ENCODE data around the gene RPTOR. TPM values are rescaled to one million over a fixed set of nuclear protein-coding genes. Genes with fewer than 3 reads are reported as not detected.

RPTOR gene
- total RNA-seq, 6 experiments from 2014 or later, result 34.4 to 39.2 (median 35.5) TPM

DNA sequence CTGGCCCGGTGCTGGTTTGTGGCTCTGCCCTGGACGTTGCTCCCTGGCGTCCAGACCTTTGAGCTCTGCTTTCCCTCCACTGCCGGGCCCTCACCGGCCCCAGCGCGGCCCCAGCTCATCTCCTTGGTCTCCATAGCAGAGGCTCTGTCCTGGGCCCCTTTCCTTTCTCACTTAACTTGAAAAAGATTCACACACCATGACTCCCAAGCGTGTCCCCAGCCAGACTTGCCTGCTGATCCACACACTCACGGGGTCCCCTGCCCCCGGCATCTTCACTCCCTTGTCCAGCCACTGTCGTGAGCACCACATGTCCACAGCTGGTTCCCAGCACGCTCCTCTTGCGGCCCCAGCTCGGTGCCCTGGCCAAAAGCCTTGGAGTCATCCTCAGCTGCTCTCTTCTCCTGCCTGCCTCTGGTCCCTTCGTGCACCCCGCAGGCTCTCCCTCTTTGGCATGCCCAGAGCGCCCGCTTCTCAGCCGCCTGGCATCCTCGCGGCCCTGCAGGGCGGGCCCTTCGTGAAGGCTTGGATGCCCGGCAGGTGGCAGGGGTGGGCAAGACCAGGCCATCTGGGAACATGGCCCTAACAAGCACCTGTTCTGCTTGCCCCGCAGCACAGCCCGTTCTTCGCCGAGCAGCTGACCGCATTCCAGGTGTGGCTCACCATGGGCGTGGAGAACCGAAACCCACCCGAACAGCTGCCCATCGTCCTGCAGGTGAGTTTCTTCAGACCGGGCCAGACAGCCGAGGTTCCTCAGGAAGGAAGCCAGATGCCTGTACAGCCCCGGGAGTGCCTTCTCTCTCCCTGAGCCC lies 301.4 kb downstream of the RPTOR start:
- no peaks in the 10 kb centered on the region for H3K9me3 Mint-ChIP-seq

DNA sequence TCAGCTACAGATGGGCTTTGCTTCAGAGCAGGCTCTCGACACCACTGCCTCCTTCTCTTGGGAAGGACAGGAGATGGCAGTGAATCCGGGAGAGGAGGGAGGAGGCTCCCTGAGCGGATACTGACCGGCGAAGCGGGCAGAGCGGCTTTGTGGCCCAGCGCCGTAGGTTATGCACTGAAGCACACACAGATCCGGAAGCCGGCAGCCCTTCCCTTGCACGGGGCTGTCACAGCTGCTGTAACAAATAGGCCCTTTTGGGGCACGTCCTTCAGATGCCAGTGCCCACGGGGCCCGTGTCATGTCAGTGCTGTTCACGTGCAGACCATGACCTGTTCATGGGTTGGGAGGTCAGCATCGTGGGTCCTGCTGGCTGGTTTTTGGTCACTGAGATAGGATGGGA lies 302.3 kb downstream of the RPTOR start:
- peaks cover 5% of the 10 kb centered on the region; the same call in 1 of the 2 replicates for H3K4me1 Mint-ChIP-seq (ENCODE audit: low read depth)
- H3K4me3 Mint-ChIP-seq, result no peak overlapping the region; the same call in 1 of the 2 replicates
- H3K27ac Mint-ChIP-seq, result no peak overlapping the region; the same call in 1 of the 2 replicates
- no peak for DNase-seq
- no peaks in the 10 kb centered on the region for H3K9me3 Mint-ChIP-seq
- no peaks in the 10 kb centered on the region for H3K27me3 Mint-ChIP-seq (ENCODE audit: insufficient read depth)
- TF ChIP-seq, protein P1, sequence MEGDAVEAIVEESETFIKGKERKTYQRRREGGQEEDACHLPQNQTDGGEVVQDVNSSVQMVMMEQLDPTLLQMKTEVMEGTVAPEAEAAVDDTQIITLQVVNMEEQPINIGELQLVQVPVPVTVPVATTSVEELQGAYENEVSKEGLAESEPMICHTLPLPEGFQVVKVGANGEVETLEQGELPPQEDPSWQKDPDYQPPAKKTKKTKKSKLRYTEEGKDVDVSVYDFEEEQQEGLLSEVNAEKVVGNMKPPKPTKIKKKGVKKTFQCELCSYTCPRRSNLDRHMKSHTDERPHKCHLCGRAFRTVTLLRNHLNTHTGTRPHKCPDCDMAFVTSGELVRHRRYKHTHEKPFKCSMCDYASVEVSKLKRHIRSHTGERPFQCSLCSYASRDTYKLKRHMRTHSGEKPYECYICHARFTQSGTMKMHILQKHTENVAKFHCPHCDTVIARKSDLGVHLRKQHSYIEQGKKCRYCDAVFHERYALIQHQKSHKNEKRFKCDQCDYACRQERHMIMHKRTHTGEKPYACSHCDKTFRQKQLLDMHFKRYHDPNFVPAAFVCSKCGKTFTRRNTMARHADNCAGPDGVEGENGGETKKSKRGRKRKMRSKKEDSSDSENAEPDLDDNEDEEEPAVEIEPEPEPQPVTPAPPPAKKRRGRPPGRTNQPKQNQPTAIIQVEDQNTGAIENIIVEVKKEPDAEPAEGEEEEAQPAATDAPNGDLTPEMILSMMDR (IDR thresholded peaks at IDR 0.05), result no peak
- H3K36me3 Mint-ChIP-seq (ENCODE audit: low read depth), result peaks cover 20% of the 10 kb centered on the region

More for the DNA sequence above, 301.4 kb downstream of the RPTOR start:
- TF ChIP-seq, protein P1 (IDR thresholded peaks at IDR 0.05), result no peak
- no peak overlapping the region for H3K4me3 Mint-ChIP-seq
- no peak for DNase-seq
- H3K27ac Mint-ChIP-seq, result no peak overlapping the region; the same call in 1 of the 2 replicates
- peaks cover 17% of the 10 kb centered on the region for H3K36me3 Mint-ChIP-seq (ENCODE audit: low read depth)
- peaks cover 5% of the 10 kb centered on the region; the same call in 1 of the 2 replicates for H3K4me1 Mint-ChIP-seq (ENCODE audit: low read depth)
- H3K27me3 Mint-ChIP-seq (ENCODE audit: insufficient read depth), result no peaks in the 10 kb centered on the region

DNA sequence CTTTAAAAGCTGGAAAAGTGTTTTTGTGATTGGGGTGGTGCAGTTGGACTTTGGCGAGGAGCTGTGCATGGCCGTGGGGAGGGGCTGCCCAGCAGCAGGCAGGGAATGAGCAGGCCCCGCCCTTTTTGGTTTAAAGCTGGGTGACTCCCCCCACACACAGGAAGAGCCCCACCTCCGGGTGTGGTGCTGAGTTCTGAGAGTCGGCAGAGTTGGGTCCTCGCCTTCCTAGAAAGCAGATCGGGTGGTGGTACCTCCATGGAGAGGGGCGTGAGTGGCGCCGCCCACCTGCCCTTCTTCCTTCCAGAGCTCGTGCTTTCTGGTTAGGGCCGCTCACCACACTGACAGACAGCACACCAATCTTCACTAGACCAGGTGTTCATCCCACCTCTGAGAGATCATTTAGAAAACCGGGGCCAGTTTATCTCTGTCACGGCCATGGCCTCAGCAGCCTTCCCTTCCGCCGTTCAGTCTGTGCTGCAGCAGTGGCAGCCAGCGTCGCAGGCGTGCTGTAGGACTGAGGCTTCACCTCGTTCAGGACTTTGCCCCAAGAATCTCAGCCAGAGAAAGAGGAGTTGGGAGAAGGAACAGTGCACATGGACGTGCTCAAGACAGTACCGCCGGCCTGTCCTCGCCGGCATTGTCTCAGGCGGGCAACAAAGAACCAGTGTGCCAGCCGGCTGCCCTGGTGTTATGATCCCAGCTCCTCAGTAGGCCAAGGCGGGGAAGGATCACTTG lies 303.0 kb downstream of the RPTOR start:
- DNase-seq, result no peak
- no peak overlapping the region for H3K4me3 Mint-ChIP-seq
- H3K36me3 Mint-ChIP-seq (ENCODE audit: low read depth), result peaks cover 26% of the 10 kb centered on the region
- no peak overlapping the region for H3K27ac Mint-ChIP-seq
- TF ChIP-seq, protein P1 (IDR thresholded peaks at IDR 0.05), result no peak
- H3K9me3 Mint-ChIP-seq, result no peaks in the 10 kb centered on the region
- H3K27me3 Mint-ChIP-seq (ENCODE audit: insufficient read depth), result no peaks in the 10 kb centered on the region
- H3K4me1 Mint-ChIP-seq (ENCODE audit: low read depth), result peaks cover 5% of the 10 kb centered on the region; the same call in 1 of the 2 replicates

- no peaks in the 10 kb centered on the region for H3K27me3 Mint-ChIP-seq (ENCODE audit: insufficient read depth)
- H3K4me1 Mint-ChIP-seq (ENCODE audit: low read depth), result peaks cover 10% of the 10 kb centered on the region
- DNase-seq, result no peak
- TF ChIP-seq, protein P1 (IDR thresholded peaks at IDR 0.05), result no peak
- peaks cover 30% of the 10 kb centered on the region for H3K36me3 Mint-ChIP-seq (ENCODE audit: low read depth)
- no peak overlapping the region for H3K4me3 Mint-ChIP-seq
- H3K9me3 Mint-ChIP-seq, result no peaks in the 10 kb centered on the region
- H3K27ac Mint-ChIP-seq, result no peak overlapping the region
Observed at GRCh38 chr17:80848449-80849102, 303.9 kb downstream of the RPTOR start.

DNA sequence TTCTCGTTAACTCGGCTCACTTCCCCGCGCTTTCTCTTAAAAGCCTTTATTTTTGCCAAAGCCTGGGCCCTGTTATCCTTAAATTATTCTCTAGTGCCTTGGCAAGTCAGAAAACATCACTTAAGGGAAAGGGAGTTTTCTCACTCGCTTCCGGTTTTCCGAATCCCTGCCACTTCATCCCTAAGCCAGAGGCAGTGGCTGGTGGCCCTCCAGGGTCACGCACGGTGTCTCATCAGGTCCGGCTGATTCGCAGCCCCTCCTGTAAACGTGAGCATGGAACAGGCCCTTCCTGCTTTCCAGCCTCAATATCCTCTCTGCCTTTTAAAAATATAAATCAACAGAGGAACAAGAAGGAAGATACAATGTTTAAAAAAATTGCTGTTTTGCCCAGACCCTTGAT lies 304.5 kb downstream of the RPTOR start:
- DNase-seq, result no peak
- no peak overlapping the region for H3K27ac Mint-ChIP-seq
- no peaks in the 10 kb centered on the region for H3K27me3 Mint-ChIP-seq (ENCODE audit: insufficient read depth)
- H3K36me3 Mint-ChIP-seq (ENCODE audit: low read depth), result peaks cover 34% of the 10 kb centered on the region
- TF ChIP-seq, protein P1 (IDR thresholded peaks at IDR 0.05), result no peak
- H3K9me3 Mint-ChIP-seq, result no peaks in the 10 kb centered on the region
- no peak overlapping the region for H3K4me3 Mint-ChIP-seq
- peaks cover 16% of the 10 kb centered on the region for H3K4me1 Mint-ChIP-seq (ENCODE audit: low read depth)

All from HFFc6 (cell line).